ENCODE measurements around the gene AQP2.

The AQP2 gene

DNA sequence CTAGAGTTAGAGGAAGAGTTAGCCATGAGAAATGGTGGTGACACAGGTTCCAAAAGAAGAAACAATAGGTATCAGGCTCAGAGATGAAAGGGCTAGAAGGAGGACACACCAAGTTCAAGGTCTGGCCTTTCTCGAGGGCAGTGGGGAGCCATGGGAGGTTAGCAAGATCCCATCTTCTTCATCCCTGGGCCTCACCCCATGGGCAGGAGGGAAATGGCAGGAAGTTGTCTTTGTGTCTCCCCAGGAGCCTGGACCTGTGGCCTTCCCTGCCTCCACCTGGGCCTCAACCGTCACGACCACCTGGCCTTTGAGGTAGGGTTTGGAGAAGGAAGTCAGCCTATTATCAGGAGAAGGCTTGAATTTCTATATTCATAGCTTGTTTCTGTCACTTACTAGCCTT is 5.8 kb upstream of the AQP2 start:
- TF ChIP-seq, protein P1, sequence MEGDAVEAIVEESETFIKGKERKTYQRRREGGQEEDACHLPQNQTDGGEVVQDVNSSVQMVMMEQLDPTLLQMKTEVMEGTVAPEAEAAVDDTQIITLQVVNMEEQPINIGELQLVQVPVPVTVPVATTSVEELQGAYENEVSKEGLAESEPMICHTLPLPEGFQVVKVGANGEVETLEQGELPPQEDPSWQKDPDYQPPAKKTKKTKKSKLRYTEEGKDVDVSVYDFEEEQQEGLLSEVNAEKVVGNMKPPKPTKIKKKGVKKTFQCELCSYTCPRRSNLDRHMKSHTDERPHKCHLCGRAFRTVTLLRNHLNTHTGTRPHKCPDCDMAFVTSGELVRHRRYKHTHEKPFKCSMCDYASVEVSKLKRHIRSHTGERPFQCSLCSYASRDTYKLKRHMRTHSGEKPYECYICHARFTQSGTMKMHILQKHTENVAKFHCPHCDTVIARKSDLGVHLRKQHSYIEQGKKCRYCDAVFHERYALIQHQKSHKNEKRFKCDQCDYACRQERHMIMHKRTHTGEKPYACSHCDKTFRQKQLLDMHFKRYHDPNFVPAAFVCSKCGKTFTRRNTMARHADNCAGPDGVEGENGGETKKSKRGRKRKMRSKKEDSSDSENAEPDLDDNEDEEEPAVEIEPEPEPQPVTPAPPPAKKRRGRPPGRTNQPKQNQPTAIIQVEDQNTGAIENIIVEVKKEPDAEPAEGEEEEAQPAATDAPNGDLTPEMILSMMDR (IDR thresholded peaks at IDR 0.05; ENCODE audit: low read depth, low read length, missing control alignments): no peak
- in situ Hi-C loops (cut with HindIII; ENCODE audit: low pct_ligation_motif_present, low sequenced_read_pairs): no loop called here
- no peak overlapping the region for H3K27ac ChIP-seq

DNA sequence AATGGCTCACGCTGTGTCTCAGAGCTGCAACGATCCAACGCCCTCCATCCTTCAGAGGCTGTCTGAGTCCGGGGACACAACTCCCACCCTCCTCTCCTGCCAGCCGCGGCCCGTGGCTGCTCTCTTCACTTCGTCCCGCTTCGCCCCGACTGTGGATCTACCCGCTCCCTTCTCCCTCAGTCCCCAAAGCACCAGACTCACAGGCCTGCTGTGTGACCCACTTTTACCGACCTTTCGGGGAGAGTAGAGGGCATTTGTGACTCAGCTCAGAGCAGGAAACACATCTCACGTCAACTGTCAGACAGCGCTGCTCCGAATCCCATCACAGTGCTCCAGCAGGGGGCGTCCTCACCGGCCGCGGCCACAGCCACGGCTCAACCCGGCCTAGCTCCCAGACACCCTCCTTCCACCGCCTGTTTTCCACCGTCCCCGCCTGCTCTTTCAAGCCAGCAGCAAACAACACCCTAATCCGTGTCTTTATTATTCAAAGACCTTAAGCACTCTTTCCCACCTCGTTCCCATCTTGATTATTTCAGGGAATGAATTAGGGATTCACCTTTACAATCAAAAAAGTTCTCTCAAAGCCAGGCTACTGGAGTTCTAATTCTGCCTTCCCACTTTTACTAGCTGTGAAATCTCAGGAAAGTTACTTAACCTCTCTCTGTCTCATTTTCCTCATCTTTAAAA is 5.0 kb upstream of the AQP2 start:
- H3K27me3 ChIP-seq (replicated peaks): no peaks in the 10 kb centered on the region
- H3K4me3 ChIP-seq (ENCODE audit: low read depth, low read length): peak overlapping the region; percentile 39

More for the DNA sequence above, 5.8 kb upstream of the AQP2 start:
- no peaks in the 10 kb centered on the region for H3K27me3 ChIP-seq (replicated peaks)
- no peak overlapping the region for H3K4me3 ChIP-seq (ENCODE audit: low read depth, low read length)
- H3K36me3 ChIP-seq (replicated peaks): no peaks in the 10 kb centered on the region
- no peak for DNase-seq

DNA sequence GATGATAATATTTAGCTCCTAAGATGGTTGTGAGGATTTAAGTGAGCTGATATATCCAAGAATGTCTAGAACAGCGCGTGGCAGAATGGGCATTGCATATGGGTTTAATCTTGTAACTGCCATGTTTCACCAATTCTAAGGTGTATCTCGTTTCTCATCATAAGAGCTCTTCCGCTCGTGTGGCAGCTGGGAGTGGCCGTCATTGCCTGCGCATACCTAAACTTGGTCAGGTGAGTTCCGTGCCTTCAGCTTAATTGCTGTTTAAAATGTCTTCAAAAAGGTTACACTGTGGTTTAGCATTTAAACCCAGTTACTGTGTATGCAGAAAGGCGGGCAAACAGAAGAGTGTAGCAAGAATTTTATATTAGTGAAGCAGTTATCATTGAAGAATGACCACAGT is 4.5 kb upstream of the AQP2 start:
- TF ChIP-seq, protein P1 (IDR thresholded peaks at IDR 0.05; ENCODE audit: low read depth, low read length, missing control alignments): no peak
- no peak overlapping the region for H3K27ac ChIP-seq
- no peaks in the 10 kb centered on the region for H3K27me3 ChIP-seq (replicated peaks)
- in situ Hi-C loops (cut with HindIII; ENCODE audit: low pct_ligation_motif_present, low sequenced_read_pairs): no loop called here
- no peak overlapping the region for H3K4me3 ChIP-seq (ENCODE audit: low read depth, low read length)
- no peak for DNase-seq
- H3K36me3 ChIP-seq (replicated peaks): no peaks in the 10 kb centered on the region

More for the DNA sequence above, 5.0 kb upstream of the AQP2 start:
- peak; percentile 81 for DNase-seq
- in situ Hi-C loops (cut with HindIII; ENCODE audit: low pct_ligation_motif_present, low sequenced_read_pairs): no loop called here
- Histone ChIP-seq H3K36me3 (replicated peaks) (no peaks in the 10 kb centered on the region), H3K27ac (no peak overlapping the region)
- TF ChIP-seq, protein P1 (IDR thresholded peaks at IDR 0.05; ENCODE audit: low read depth, low read length, missing control alignments): peak; percentile 99

DNA sequence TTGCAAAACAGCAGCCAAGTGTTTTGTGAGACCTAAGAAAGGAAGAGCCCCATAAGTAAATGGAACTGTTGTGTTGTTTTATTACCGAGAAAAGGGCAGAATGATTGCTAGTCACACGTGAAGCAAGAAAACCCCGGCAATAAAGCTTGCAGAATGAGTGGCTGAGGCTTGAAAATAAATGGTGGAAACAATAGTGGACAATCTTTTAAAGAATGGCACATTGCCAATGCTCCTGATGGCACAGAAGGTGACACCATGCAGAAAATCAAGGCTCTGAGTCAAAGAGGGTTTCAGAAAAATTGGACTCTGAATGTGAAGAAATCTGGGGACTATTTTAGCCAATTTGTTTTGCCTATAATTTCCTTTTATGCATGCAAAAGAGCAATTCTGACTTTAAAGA is 4.0 kb upstream of the AQP2 start:
- no peaks in the 10 kb centered on the region for H3K36me3 ChIP-seq (replicated peaks)
- no peak for DNase-seq
- no peak overlapping the region for H3K27ac ChIP-seq
- H3K27me3 ChIP-seq (replicated peaks): no peaks in the 10 kb centered on the region
- in situ Hi-C loops (cut with HindIII; ENCODE audit: low pct_ligation_motif_present, low sequenced_read_pairs): no loop called here
- TF ChIP-seq, protein P1 (IDR thresholded peaks at IDR 0.05; ENCODE audit: low read depth, low read length, missing control alignments): no peak
- no peak overlapping the region for H3K4me3 ChIP-seq (ENCODE audit: low read depth, low read length)

DNA sequence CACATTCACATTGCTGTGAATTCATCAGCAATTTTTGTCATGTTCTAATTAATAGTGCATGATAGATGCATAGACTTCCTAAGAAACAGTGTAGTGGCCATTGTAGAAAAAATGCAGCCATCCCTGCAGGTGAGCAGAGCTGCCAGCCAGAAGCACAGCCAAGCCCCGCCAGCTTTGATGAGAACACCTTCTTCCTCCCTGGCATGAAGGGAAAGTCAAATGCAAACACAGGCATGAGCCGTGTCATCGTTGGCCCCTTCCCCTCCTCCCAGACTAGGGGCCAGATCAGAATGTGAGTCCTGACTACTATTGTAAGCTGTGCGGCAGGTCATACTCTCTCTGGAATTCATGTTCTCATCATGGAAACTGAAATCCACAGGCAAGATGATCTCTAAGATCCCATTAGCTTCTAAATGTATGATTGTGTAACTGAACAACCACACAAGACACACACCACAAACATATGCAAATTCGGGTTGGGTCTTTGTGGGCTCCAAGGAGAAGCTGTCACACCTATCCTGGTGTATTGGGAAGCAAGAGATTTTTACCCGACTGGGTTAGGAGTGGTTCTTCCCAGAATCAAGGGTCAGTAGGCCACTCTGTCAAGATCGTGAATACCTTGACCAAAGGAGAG is 2.8 kb upstream of the AQP2 start:
- no peak overlapping the region for H3K27ac ChIP-seq
- no peaks in the 10 kb centered on the region for H3K27me3 ChIP-seq (replicated peaks)
- H3K4me3 ChIP-seq (ENCODE audit: low read depth, low read length): no peak overlapping the region
- TF ChIP-seq, protein P1 (IDR thresholded peaks at IDR 0.05; ENCODE audit: low read depth, low read length, missing control alignments): no peak
- in situ Hi-C loops (cut with HindIII; ENCODE audit: low pct_ligation_motif_present, low sequenced_read_pairs): no loop called here
- no peaks in the 10 kb centered on the region for H3K36me3 ChIP-seq (replicated peaks)
- no peak for DNase-seq
